Measurements from ENCODE around the gene ALG1L2. TPM values are rescaled to one million over a fixed set of nuclear protein-coding genes. Genes with fewer than 3 reads are reported as not detected.
"Not testable (repeated sequence)": the region's sequence is repeated elsewhere in the genome, so short reads cannot be mapped to it uniquely, and the experiment has no call there.

Gene ALG1L2
- polyA plus RNA-seq, 3 donors: not detected

DNA sequence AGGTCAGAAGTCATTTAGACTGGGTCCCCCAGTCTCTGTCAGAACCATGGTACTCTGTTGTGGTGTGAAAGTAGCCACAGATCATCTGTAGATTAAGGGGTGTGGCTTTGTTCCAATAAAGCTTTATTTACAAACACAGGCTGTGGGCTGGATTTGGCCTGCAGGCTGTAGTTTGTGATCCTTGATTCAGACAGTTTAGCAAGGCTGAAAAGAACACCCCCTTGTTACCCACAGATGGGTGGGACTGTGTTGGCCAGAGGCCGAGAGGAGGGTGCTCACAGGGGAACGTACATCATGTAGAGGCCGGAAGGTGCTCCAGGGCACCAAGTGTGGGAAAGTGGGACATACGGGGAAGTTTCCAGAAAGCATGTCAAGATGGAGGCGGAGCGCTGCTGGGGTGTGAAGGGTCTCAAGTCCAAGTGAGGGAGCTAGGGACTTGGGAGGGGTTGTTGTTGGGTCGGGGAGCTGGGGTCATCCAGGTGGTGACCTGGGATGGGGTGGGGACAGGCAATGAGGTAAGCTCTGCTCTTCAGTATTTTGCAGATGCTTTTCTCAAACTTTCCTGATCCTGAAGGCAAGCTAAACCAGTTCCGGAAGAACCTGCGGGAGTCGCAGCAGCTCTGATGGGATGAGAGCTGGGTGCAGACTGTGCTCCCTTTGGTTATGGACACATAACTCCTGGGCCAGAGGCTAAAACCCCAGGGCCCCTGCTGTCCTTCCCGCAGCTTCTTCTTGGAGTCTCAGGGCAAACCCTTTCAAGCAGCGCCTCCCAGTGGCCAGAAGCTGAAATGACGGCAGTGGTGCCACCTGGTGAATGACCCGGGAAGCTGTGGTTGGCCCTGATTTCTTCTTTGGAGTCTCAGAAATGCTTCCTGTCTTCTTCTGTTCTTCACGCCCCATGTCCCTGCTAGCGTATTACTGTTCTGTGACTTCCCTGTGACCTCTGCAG is 16.3 kb downstream of the ALG1L2 start:
- H3K27ac Mint-ChIP-seq: peak overlapping the region in 2 of 7 donors; percentile 66 to 73
- not testable (repeated sequence) for H2AFZ ChIP-seq (ENCODE audit: insufficient read depth, low read depth, low read length, poor library complexity, severe bottlenecking); H3K36me3 ChIP-seq (replicated peaks in 1 of 2; ENCODE audit: control insufficient read depth in 1 of 2, insufficient read depth in 2 of 2, low read length in 2 of 2); DNase-seq; H3K9me3 Mint-ChIP-seq; H3K4me3 Mint-ChIP-seq; H3K27me3 Mint-ChIP-seq (ENCODE audit: low read depth in 3 of 3); H4K20me1 ChIP-seq (ENCODE audit: insufficient read depth, low read length); H3K36me3 Mint-ChIP-seq; H3K4me2 ChIP-seq (replicated peaks; ENCODE audit: extremely low read depth, low read length, poor library complexity, severe bottlenecking); H3K9me3 ChIP-seq (replicated peaks in 1 of 2; ENCODE audit: control insufficient read depth in 1 of 2, insufficient read depth in 1 of 2, low read length in 2 of 2); H3K27ac ChIP-seq (ENCODE audit: low read depth in 1 of 2, low read length in 2 of 2); H3K4me3 ChIP-seq (replicated peaks in 1 of 3; ENCODE audit: low read depth in 2 of 3, low read length in 3 of 3); H3K9ac ChIP-seq (ENCODE audit: insufficient read depth, low read length, poor library complexity, severe bottlenecking); H3K79me2 ChIP-seq (ENCODE audit: insufficient read depth, low read length); H3K27me3 ChIP-seq (ENCODE audit: control insufficient read depth in 2 of 2, insufficient read depth in 2 of 2, low read length in 2 of 2)
- intact Hi-C loops (cut with micrococcal nuclease): loop anchor here in 1 of 2 donors (1.0 kb wide), 1 partner anchor 156 kb away; no protein-coding TSS in a partner anchor
- WGBS (ENCODE audit: insufficient coverage): 63% methylated on average over 8 of the region's 16 CpGs
- peaks cover 30 to 33% of the 10 kb centered on the region in 2 donors for H3K4me1 ChIP-seq (ENCODE audit: control insufficient read depth in 1 of 2, insufficient read depth in 2 of 2, low read length in 2 of 2)
- H3K4me1 Mint-ChIP-seq: peaks cover 27% of the 10 kb centered on the region
- TF ChIP-seq CTCF (IDR thresholded peaks at IDR 0.05): peak; percentile 82

GRCh38 chr3:130098639-130099385 is 17.2 kb downstream of the ALG1L2 start:
- not testable (repeated sequence) for H3K27ac ChIP-seq (ENCODE audit: low read depth in 1 of 2, low read length in 2 of 2); H3K4me3 ChIP-seq (replicated peaks in 1 of 3; ENCODE audit: low read depth in 2 of 3, low read length in 3 of 3); H3K36me3 Mint-ChIP-seq; H4K20me1 ChIP-seq (ENCODE audit: insufficient read depth, low read length); H3K4me3 Mint-ChIP-seq; H3K27me3 Mint-ChIP-seq (ENCODE audit: low read depth in 3 of 3); H3K36me3 ChIP-seq (replicated peaks in 1 of 2; ENCODE audit: control insufficient read depth in 1 of 2, insufficient read depth in 2 of 2, low read length in 2 of 2); H3K9me3 Mint-ChIP-seq; H3K79me2 ChIP-seq (ENCODE audit: insufficient read depth, low read length); H3K9ac ChIP-seq (ENCODE audit: insufficient read depth, low read length, poor library complexity, severe bottlenecking); H3K4me2 ChIP-seq (replicated peaks; ENCODE audit: extremely low read depth, low read length, poor library complexity, severe bottlenecking); H3K9me3 ChIP-seq (replicated peaks in 1 of 2; ENCODE audit: control insufficient read depth in 1 of 2, insufficient read depth in 1 of 2, low read length in 2 of 2); DNase-seq; H2AFZ ChIP-seq (ENCODE audit: insufficient read depth, low read depth, low read length, poor library complexity, severe bottlenecking); H3K27me3 ChIP-seq (ENCODE audit: control insufficient read depth in 2 of 2, insufficient read depth in 2 of 2, low read length in 2 of 2)
- peaks cover 22 to 25% of the 10 kb centered on the region in 2 donors for H3K4me1 ChIP-seq (ENCODE audit: control insufficient read depth in 1 of 2, insufficient read depth in 2 of 2, low read length in 2 of 2)
- intact Hi-C loops (cut with micrococcal nuclease): loop anchor here in 1 of 2 donors (1.0 kb wide), 1 partner anchor 157 kb away; no protein-coding TSS in a partner anchor
- peak overlapping the region in 1 of 7 donors; percentile 73 for H3K27ac Mint-ChIP-seq
- TF ChIP-seq CTCF (IDR thresholded peaks at IDR 0.05): peak; percentile 21
- whole genome bisulfite sequencing (ENCODE audit: insufficient coverage): 86% methylated on average over 7 of the region's 19 CpGs
- peaks cover 19% of the 10 kb centered on the region for H3K4me1 Mint-ChIP-seq

- not testable (repeated sequence) for H3K36me3 Mint-ChIP-seq; H3K4me1 ChIP-seq (ENCODE audit: control insufficient read depth in 1 of 2, insufficient read depth in 2 of 2, low read length in 2 of 2); H3K27ac ChIP-seq (ENCODE audit: low read depth in 1 of 2, low read length in 2 of 2); H3K27me3 ChIP-seq (ENCODE audit: control insufficient read depth in 2 of 2, insufficient read depth in 2 of 2, low read length in 2 of 2); DNase-seq; H4K20me1 ChIP-seq (ENCODE audit: insufficient read depth, low read length); H2AFZ ChIP-seq (ENCODE audit: insufficient read depth, low read depth, low read length, poor library complexity, severe bottlenecking); H3K4me1 Mint-ChIP-seq; H3K27me3 Mint-ChIP-seq (ENCODE audit: low read depth in 3 of 3); H3K9me3 Mint-ChIP-seq; H3K79me2 ChIP-seq (ENCODE audit: insufficient read depth, low read length); H3K9me3 ChIP-seq (replicated peaks in 1 of 2; ENCODE audit: control insufficient read depth in 1 of 2, insufficient read depth in 1 of 2, low read length in 2 of 2); H3K4me3 ChIP-seq (replicated peaks in 1 of 3; ENCODE audit: low read depth in 2 of 3, low read length in 3 of 3); H3K9ac ChIP-seq (ENCODE audit: insufficient read depth, low read length, poor library complexity, severe bottlenecking); H3K27ac Mint-ChIP-seq; H3K36me3 ChIP-seq (replicated peaks in 1 of 2; ENCODE audit: control insufficient read depth in 1 of 2, insufficient read depth in 2 of 2, low read length in 2 of 2); H3K4me3 Mint-ChIP-seq; H3K4me2 ChIP-seq (replicated peaks; ENCODE audit: extremely low read depth, low read length, poor library complexity, severe bottlenecking)
- intact Hi-C loops (cut with micrococcal nuclease): loop anchor here in 1 of 2 donors (5.0 kb wide), 1 partner anchor 155 kb away; no protein-coding TSS in a partner anchor
- WGBS (ENCODE audit: insufficient coverage): 95% methylated on average over 18 of the region's 19 CpGs
Observed at GRCh38 chr3:130102545-130102944, 20.9 kb downstream of the ALG1L2 start.
